ENCODE data around the gene HERC4. TPM values are rescaled to one million over a fixed set of nuclear protein-coding genes. Genes with fewer than 3 reads are reported as not detected.

HERC4 gene
- total and polyA plus RNA-seq, 9 of the 15 experiments (the other 6 are each of a cell fraction or from before 2014, with no cell fraction given) = 12.5 to 33.5 (median 22.8) TPM

DNA sequence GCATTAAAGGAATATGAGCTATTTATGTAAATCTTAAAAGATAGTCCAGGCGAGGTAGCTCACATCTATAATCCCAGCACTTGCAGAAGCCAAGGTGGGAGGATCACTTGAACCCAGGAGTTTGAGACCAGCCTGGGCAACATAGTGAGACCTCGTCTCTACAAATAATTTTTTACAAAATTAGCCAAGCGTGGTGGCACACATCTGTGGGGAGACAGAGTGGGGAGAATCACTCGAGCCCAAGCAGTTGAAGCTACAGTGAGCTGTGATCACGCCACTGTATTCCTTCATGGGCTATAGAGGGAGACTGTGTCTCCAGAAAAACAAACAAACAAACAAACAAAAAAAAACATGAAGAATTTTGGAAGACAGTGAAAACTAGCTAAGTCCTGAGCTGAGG lies 28.4 kb downstream of the HERC4 start:
- Histone ChIP-seq H3K79me2 (ENCODE audit: control insufficient read depth, insufficient read depth, low read length) (no peaks in the 10 kb centered on the region), H3K4me1 (replicated peaks in 1 of 2; ENCODE audit: control insufficient read depth in 2 of 2, insufficient read depth in 2 of 2, low read length in 2 of 2) (no peaks in the 10 kb centered on the region; a peak in 1 of 5 replicates), H2AFZ (ENCODE audit: low read depth, low read length) (no peak overlapping the region), H3K36me3 (ENCODE audit: control insufficient read depth, insufficient read depth, low read length) (no peaks in the 10 kb centered on the region), H3K4me2 (ENCODE audit: insufficient read depth, low read length) (no peak overlapping the region), H3K27ac (ENCODE audit: extremely low read depth, low read depth, low read length) (no peak overlapping the region), H4K20me1 (replicated peaks; ENCODE audit: control insufficient read depth, insufficient read depth, low read length) (no peaks in the 10 kb centered on the region), H3K9ac (ENCODE audit: insufficient read depth in 1 of 2, low read depth in 2 of 2, low read length in 2 of 2) (no peak overlapping the region), H3K4me3 (no peak overlapping the region), H3K27me3 (ENCODE audit: control insufficient read depth in 2 of 2, insufficient read depth in 2 of 2, low read length in 2 of 2) (no peaks in the 10 kb centered on the region), H3K9me3 (replicated peaks; ENCODE audit: control insufficient read depth, insufficient read depth, low read depth, low read length) (no peaks in the 10 kb centered on the region), H3K9me1 (ENCODE audit: control insufficient read depth, insufficient read depth, low read length) (no peaks in the 10 kb centered on the region)
- in situ Hi-C loops (cut with MboI) (no loop called here), intact Hi-C loops (cut with micrococcal nuclease) (no loop called here)
- no peak for DNase-seq (ENCODE audit: extremely low read depth in 1 of 4, low spot score in 3 of 4)
- FAIRE-seq = no peak
- CTCF ChIA-PET (ENCODE audit: low intra/inter-chr PET ratio) = no interaction called here
- no peak for ATAC-seq
- BruUV-seq (replicated peaks) = no TSS peak
- POLR2A ChIA-PET = interaction anchor here (1.6 to 2.2 kb wide), 2 partner anchors 8 to 10 kb away, joined by 7 to 8 read pairs; no protein-coding TSS in a partner anchor
- 60% methylated on average over 5 of the region's 5 CpGs for WGBS (ENCODE audit: insufficient coverage, low coverage, missing lambda C conversion rate)
- TF ChIP-seq ZBTB9 (CRISPR knock-in tag; IDR thresholded peaks at IDR 0.05) = no peak
- no peak for TF ChIP-seq ZNF12 (CRISPR knock-in tag; IDR thresholded peaks at IDR 0.05)
- TF ChIP-seq CHCHD3 (CRISPR knock-in tag; IDR thresholded peaks at IDR 0.05) = no peak
- no peak for TF ChIP-seq ZNF449 (CRISPR knock-in tag; IDR thresholded peaks at IDR 0.05)
- TF ChIP-seq CCNT2 (IDR thresholded peaks at IDR 0.05; ENCODE audit: borderline replicate concordance, extremely low read depth, insufficient read length, low read depth, low read length) = no peak
- no peak for TF ChIP-seq MBD1 (CRISPR knock-in tag; IDR thresholded peaks at IDR 0.05)
- TF ChIP-seq SRF (CRISPR knock-in tag; IDR thresholded peaks at IDR 0.05) = no peak
- no peak for TF ChIP-seq IRF1 (CRISPR knock-in tag; IDR thresholded peaks at IDR 0.05; ENCODE audit: borderline replicate concordance)
- TF ChIP-seq, protein P1, sequence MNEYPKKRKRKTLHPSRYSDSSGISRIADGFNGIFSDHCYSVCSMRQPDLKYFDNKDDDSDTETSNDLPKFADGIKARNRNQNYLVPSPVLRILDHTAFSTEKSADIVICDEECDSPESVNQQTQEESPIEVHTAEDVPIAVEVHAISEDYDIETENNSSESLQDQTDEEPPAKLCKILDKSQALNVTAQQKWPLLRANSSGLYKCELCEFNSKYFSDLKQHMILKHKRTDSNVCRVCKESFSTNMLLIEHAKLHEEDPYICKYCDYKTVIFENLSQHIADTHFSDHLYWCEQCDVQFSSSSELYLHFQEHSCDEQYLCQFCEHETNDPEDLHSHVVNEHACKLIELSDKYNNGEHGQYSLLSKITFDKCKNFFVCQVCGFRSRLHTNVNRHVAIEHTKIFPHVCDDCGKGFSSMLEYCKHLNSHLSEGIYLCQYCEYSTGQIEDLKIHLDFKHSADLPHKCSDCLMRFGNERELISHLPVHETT (CRISPR knock-in tag; conservative IDR thresholded peaks at IDR 0.05 in 1 of 2, IDR thresholded peaks at IDR 0.05 in 1 of 2) = no peak
- no peak for TF ChIP-seq SOX6 (IDR thresholded peaks at IDR 0.05)
- no peak for TF ChIP-seq TEAD2 (tag; IDR thresholded peaks at IDR 0.05)
- TF ChIP-seq ATF3 (IDR thresholded peaks at IDR 0.05) = no peak
- no peak for TF ChIP-seq ATF3 (CRISPR knock-in tag; conservative IDR thresholded peaks at IDR 0.05)
